ENCODE results near the gene WNT9A. TPM values are rescaled to one million over a fixed set of nuclear protein-coding genes. Genes with fewer than 3 reads are reported as not detected.

WNT9A gene
- total RNA-seq, 6 experiments from 2014 or later: 0.09 to 0.19 (median 0.10) TPM; not detected in 1

DNA sequence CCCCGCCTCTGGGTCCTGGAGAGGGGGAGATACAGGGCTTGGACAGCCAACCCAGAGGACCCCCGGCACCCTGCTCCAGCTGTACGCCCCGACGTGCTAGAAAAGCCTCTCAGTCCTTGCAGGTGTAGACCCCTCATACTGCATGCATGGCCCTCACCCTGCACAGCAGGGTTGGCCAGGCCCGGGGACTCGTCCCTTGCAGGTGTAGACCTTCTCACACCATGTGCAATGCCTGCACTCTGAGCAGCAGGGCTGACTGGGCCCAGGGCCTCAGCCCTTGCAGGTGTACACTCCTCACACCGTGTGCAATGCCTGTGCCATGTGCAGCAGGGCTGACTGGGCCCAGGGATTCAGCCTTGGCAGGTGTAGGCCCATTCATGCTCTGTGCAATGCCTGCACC is 26.8 kb downstream of the WNT9A start:
- Histone ChIP-seq H3K4me1 (no peaks in the 10 kb centered on the region), H3K4me3 (no peak overlapping the region), H3K27me3 (no peaks in the 10 kb centered on the region), H3K9me3 (no peaks in the 10 kb centered on the region), H3K36me3 (no peaks in the 10 kb centered on the region), H3K27ac (no peak overlapping the region)
- intact Hi-C loops (cut with DNase I): no loop called here
- no CpG with 5 or more reads among the region's 8 CpGs for WGBS (ENCODE audit: insufficient coverage, low coverage, low lambda C conversion rate, missing lambda C conversion rate)
- ATAC-seq (no peak), DNase-seq (no peak)
- no peak for TF ChIP-seq POLR2A (IDR thresholded peaks at IDR 0.05)
- no peak for TF ChIP-seq CTCF (IDR thresholded peaks at IDR 0.05)

GRCh38 chr1:227920426-227920825 is 27.3 kb downstream of the WNT9A start:
- no peak overlapping the region for H3K4me3 ChIP-seq
- no peaks in the 10 kb centered on the region for H3K36me3 ChIP-seq
- ATAC-seq (no peak), DNase-seq (no peak)
- TF ChIP-seq POLR2A (IDR thresholded peaks at IDR 0.05): no peak
- H3K27ac ChIP-seq: no peak overlapping the region
- H3K9me3 ChIP-seq: no peaks in the 10 kb centered on the region
- WGBS (ENCODE audit: insufficient coverage, low coverage, low lambda C conversion rate, missing lambda C conversion rate): 81% methylated on average over 5 of the region's 11 CpGs
- no peaks in the 10 kb centered on the region for H3K4me1 ChIP-seq
- no peaks in the 10 kb centered on the region for H3K27me3 ChIP-seq
- intact Hi-C loops (cut with DNase I): no loop called here

DNA sequence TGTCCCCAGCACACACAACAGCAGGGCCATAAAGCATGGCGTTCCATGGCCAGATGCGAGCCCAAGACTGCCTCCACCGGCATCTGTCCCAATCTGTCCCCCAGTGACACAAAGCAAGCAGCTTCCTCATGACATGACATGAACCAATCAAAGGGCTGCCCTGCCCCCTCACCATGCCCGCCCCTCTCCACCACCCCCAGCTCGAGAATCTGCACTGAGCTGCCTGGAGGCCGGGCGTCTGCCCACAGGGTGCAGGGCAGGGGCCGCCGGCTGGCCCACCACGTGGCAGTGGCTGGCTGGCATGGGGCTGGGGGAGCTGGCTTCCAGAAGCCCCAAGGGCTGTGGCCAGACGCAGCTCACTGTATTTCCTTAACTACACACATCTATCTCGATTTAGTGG is 27.8 kb downstream of the WNT9A start:
- TF ChIP-seq CTCF (IDR thresholded peaks at IDR 0.05) (no peak), POLR2A (IDR thresholded peaks at IDR 0.05) (no peak)
- DNase-seq: no peak
- Histone ChIP-seq H3K27me3 (no peaks in the 10 kb centered on the region), H3K4me1 (no peaks in the 10 kb centered on the region), H3K36me3 (no peaks in the 10 kb centered on the region), H3K4me3 (no peak overlapping the region), H3K27ac (no peak overlapping the region), H3K9me3 (no peaks in the 10 kb centered on the region)
- intact Hi-C loops (cut with DNase I): no loop called here
- WGBS (ENCODE audit: insufficient coverage, low coverage, low lambda C conversion rate, missing lambda C conversion rate): 22% methylated on average over 9 of the region's 12 CpGs
- no peak for ATAC-seq

DNA sequence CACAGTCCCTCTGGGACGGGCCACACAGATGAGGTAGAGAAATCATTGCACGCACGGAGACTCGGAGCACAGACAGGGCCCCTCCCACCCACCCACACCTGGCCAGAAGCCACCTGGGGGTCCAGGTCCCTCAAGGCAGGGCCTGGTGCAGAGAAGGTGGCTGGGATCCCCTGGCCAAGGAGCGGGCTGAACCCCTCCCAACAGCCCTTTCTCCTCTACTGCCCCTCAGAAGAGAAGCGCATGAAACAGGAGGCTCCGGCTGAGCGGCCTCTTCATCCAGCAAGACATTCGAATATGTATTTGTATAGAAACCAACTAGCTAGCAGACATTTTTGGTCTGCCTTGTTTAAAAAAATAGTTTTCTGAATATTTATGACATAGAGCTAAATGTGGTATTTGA is 29.0 kb downstream of the WNT9A start:
- 83% methylated on average over 8 of the region's 9 CpGs for WGBS (ENCODE audit: insufficient coverage, low coverage, low lambda C conversion rate, missing lambda C conversion rate)
- TF ChIP-seq POLR2A (IDR thresholded peaks at IDR 0.05): no peak
- TF ChIP-seq CTCF (IDR thresholded peaks at IDR 0.05): no peak
- no peak overlapping the region for H3K4me3 ChIP-seq
- H3K4me1 ChIP-seq: no peaks in the 10 kb centered on the region
- H3K36me3 ChIP-seq: no peaks in the 10 kb centered on the region
- no peak overlapping the region for H3K27ac ChIP-seq
- no peaks in the 10 kb centered on the region for H3K9me3 ChIP-seq
- no peaks in the 10 kb centered on the region for H3K27me3 ChIP-seq
- intact Hi-C loops (cut with DNase I): no loop called here
- DNase-seq (no peak), ATAC-seq (no peak)

GRCh38 chr1:227918083-227918700 is 29.5 kb downstream of the WNT9A start:
- no peak for DNase-seq
- no peak for ATAC-seq
- intact Hi-C loops (cut with DNase I): no loop called here
- Histone ChIP-seq H3K4me1 (no peaks in the 10 kb centered on the region), H3K9me3 (no peaks in the 10 kb centered on the region), H3K27me3 (no peaks in the 10 kb centered on the region), H3K36me3 (no peaks in the 10 kb centered on the region), H3K4me3 (no peak overlapping the region), H3K27ac (no peak overlapping the region)
- 57% methylated on average over 5 of the region's 5 CpGs for WGBS (ENCODE audit: insufficient coverage, low coverage, low lambda C conversion rate, missing lambda C conversion rate)
- no peak for TF ChIP-seq CTCF (IDR thresholded peaks at IDR 0.05)
- TF ChIP-seq POLR2A (IDR thresholded peaks at IDR 0.05): no peak

Measured in right lobe of liver (tissue), 6 donors.